Activated CD4-positive, alpha-beta T cell treated with anti-CD3 and anti-CD28 coated beads, Interleukin-2, amount 10 ng/mL, durations not matched to agents 7 days and 5 days (primary cell): ENCODE measurements around the gene PNPLA5. TPM values are rescaled to one million over a fixed set of nuclear protein-coding genes. Genes with fewer than 3 reads are reported as not detected.

Source experiments
- CTCF ChIA-PET: fragments of 350-600 bp; sonication (Branson Sonifier 250); formaldehyde crosslinking; loops from one replicate; lab custom pipeline; 2021; ENCODE audit warnings: antibody characterized with exemption; lab: Charles Lee
- POLR2A ChIA-PET: fragments of 350-600 bp; sonication (Branson Sonifier 250); formaldehyde crosslinking; loops from one replicate; lab custom pipeline; 2021; ENCODE audit warnings: antibody characterized with exemption; lab: Charles Lee
- DNase-seq: peaks from one replicate; pipeline ENCODE4 v3.0.0-alpha.2; 2020
- H3K27ac Mint-ChIP-seq: one replicate; pipeline ENCODE4 v1.8.0; 2021; ENCODE audit warnings: mild to moderate bottlenecking, moderate library complexity, mixed read lengths
- H3K27me3 Mint-ChIP-seq: one replicate; pipeline ENCODE4 v1.8.0; 2021; ENCODE audit warnings: mixed read lengths
- H3K36me3 Mint-ChIP-seq: one replicate; pipeline ENCODE4 v1.8.0; 2021; ENCODE audit warnings: low read depth, mixed read lengths
- H3K4me1 Mint-ChIP-seq: one replicate; pipeline ENCODE4 v1.8.0; 2021; ENCODE audit warnings: mixed read lengths
- H3K4me3 Mint-ChIP-seq: one replicate; pipeline ENCODE4 v1.8.0; 2021; ENCODE audit warnings: mild to moderate bottlenecking, moderate library complexity, mixed read lengths
- H3K9me3 Mint-ChIP-seq: one replicate; pipeline ENCODE4 v1.8.0; 2021; ENCODE audit warnings: mixed read lengths
- total RNA-seq, 2 experiments: library from RNA; stranded (reverse); gene quantifications; one replicate each; pipeline ENCODE4 v1.2.3, GENCODE V29; 2021

The PNPLA5 gene
- total RNA-seq, result not detected

- Mint-ChIP-seq H3K27ac (no peak within 1 kb of the TSS), H3K4me1 (no peaks in the 10 kb centered on the region), H3K4me3 (no peak within 1 kb of the TSS), H3K27me3 (peaks cover 34% of the 10 kb centered on the region), H3K9me3 (no peaks in the 10 kb centered on the region), H3K36me3 (no peaks in the 10 kb centered on the region)
- no peak for DNase-seq
- POLR2A ChIA-PET, result no interaction called here
- CTCF ChIA-PET, result no interaction called here
Measured at GRCh38 chr22:43891360-43892182, at the start of gene PNPLA5. TSS of gene PNPLA5 (minus strand) at chr22:43892013. CDS start at chr22:43891880, 133 bp downstream.

- CTCF ChIA-PET, result interaction anchor here (0.7 to 1.0 kb wide), 2 partner anchors 58 to 334 kb away, joined by 3 read pairs; no protein-coding TSS in a partner anchor
- H3K4me3 Mint-ChIP-seq, result no peak overlapping the region
Measured at GRCh38 chr22:43941449-43941848, 49.6 kb upstream of the PNPLA5 start.

GRCh38 chr22:43931771-43932170 lies 40.0 kb upstream of the PNPLA5 start:
- CTCF ChIA-PET, result no interaction called here
- no peaks in the 10 kb centered on the region for H3K36me3 Mint-ChIP-seq

More at GRCh38 chr22:43941449-43941848, 49.6 kb upstream of the PNPLA5 start:
- Mint-ChIP-seq H3K9me3 (no peaks in the 10 kb centered on the region), H3K27ac (no peak overlapping the region), H3K27me3 (peaks cover 6% of the 10 kb centered on the region), H3K36me3 (no peaks in the 10 kb centered on the region), H3K4me1 (no peaks in the 10 kb centered on the region)
- POLR2A ChIA-PET, result no interaction called here
- DNase-seq, result no peak

GRCh38 chr22:43928908-43929307 lies 37.1 kb upstream of the PNPLA5 start:
- no peaks in the 10 kb centered on the region for H3K4me1 Mint-ChIP-seq
- no peak overlapping the region for H3K4me3 Mint-ChIP-seq
- ChIA-PET POLR2A (no interaction called here), CTCF (no interaction called here)
- no peak overlapping the region for H3K27ac Mint-ChIP-seq
- H3K9me3 Mint-ChIP-seq, result no peaks in the 10 kb centered on the region
- no peaks in the 10 kb centered on the region for H3K36me3 Mint-ChIP-seq
- H3K27me3 Mint-ChIP-seq, result peaks cover 17% of the 10 kb centered on the region
- no peak for DNase-seq

More at GRCh38 chr22:43931771-43932170, 40.0 kb upstream of the PNPLA5 start:
- POLR2A ChIA-PET, result no interaction called here
- Mint-ChIP-seq H3K4me3 (no peak overlapping the region), H3K27ac (no peak overlapping the region), H3K4me1 (no peaks in the 10 kb centered on the region), H3K27me3 (peaks cover 6% of the 10 kb centered on the region), H3K9me3 (no peaks in the 10 kb centered on the region)
- no peak for DNase-seq

- CTCF ChIA-PET, result no interaction called here
Measured at GRCh38 chr22:43928468-43928867, 36.7 kb upstream of the PNPLA5 start.

GRCh38 chr22:43926349-43926710 lies 34.5 kb upstream of the PNPLA5 start:
- DNase-seq, result no peak
- Mint-ChIP-seq H3K27me3 (peaks cover 20% of the 10 kb centered on the region), H3K9me3 (no peaks in the 10 kb centered on the region), H3K27ac (no peak overlapping the region), H3K36me3 (no peaks in the 10 kb centered on the region), H3K4me1 (peaks cover 4% of the 10 kb centered on the region), H3K4me3 (no peak overlapping the region)
- CTCF ChIA-PET, result no interaction called here
- POLR2A ChIA-PET, result no interaction called here

More at GRCh38 chr22:43928468-43928867, 36.7 kb upstream of the PNPLA5 start:
- POLR2A ChIA-PET, result no interaction called here
- no peak for DNase-seq
- peaks cover 17% of the 10 kb centered on the region for H3K27me3 Mint-ChIP-seq
- no peaks in the 10 kb centered on the region for H3K9me3 Mint-ChIP-seq
- no peaks in the 10 kb centered on the region for H3K4me1 Mint-ChIP-seq
- H3K27ac Mint-ChIP-seq, result no peak overlapping the region
- no peak overlapping the region for H3K4me3 Mint-ChIP-seq
- no peaks in the 10 kb centered on the region for H3K36me3 Mint-ChIP-seq

GRCh38 chr22:43925433-43926348 lies 33.9 kb upstream of the PNPLA5 start:
- CTCF ChIA-PET, result no interaction called here
- Mint-ChIP-seq H3K27me3 (peaks cover 24% of the 10 kb centered on the region), H3K4me3 (peak overlapping the region; percentile 20), H3K36me3 (no peaks in the 10 kb centered on the region), H3K27ac (no peak overlapping the region), H3K4me1 (peaks cover 4% of the 10 kb centered on the region), H3K9me3 (no peaks in the 10 kb centered on the region)
- no peak for DNase-seq
- POLR2A ChIA-PET, result no interaction called here

GRCh38 chr22:43924877-43925276 lies 33.1 kb upstream of the PNPLA5 start:
- H3K27ac Mint-ChIP-seq, result no peak overlapping the region
- no peak for DNase-seq
- peaks cover 25% of the 10 kb centered on the region for H3K27me3 Mint-ChIP-seq
- H3K9me3 Mint-ChIP-seq, result no peaks in the 10 kb centered on the region
- H3K4me1 Mint-ChIP-seq, result peaks cover 4% of the 10 kb centered on the region
- POLR2A ChIA-PET, result no interaction called here
- no peaks in the 10 kb centered on the region for H3K36me3 Mint-ChIP-seq
- CTCF ChIA-PET, result interaction anchor here (0.7 kb wide), 1 partner anchor 43 kb away, joined by 3 read pairs; no protein-coding TSS in a partner anchor
- H3K4me3 Mint-ChIP-seq, result peak overlapping the region; percentile 38

GRCh38 chr22:43923631-43924464 lies 32.0 kb upstream of the PNPLA5 start, which contains the start of gene PNPLA3:
TSS of gene PNPLA3 (plus strand) at chr22:43923805. CDS start at chr22:43923912, 107 bp downstream.
- CTCF ChIA-PET, result interaction anchor here (0.7 kb wide), 1 partner anchor 44 kb away, joined by 3 read pairs; no protein-coding TSS in a partner anchor
- H3K27me3 Mint-ChIP-seq, result peaks cover 25% of the 10 kb centered on the region
- POLR2A ChIA-PET, result no interaction called here
- H3K4me3 Mint-ChIP-seq, result peak within 1 kb of the TSS; percentile 69
- no peaks in the 10 kb centered on the region for H3K9me3 Mint-ChIP-seq
- H3K36me3 Mint-ChIP-seq, result no peaks in the 10 kb centered on the region
- H3K27ac Mint-ChIP-seq, result peak within 1 kb of the TSS; percentile 63
- DNase-seq, result peak; percentile 78
- H3K4me1 Mint-ChIP-seq, result peaks cover 4% of the 10 kb centered on the region

- H3K27ac Mint-ChIP-seq, result peak overlapping the region; percentile 63
- peaks cover 4% of the 10 kb centered on the region for H3K4me1 Mint-ChIP-seq
- H3K9me3 Mint-ChIP-seq, result no peaks in the 10 kb centered on the region
- peak overlapping the region; percentile 69 for H3K4me3 Mint-ChIP-seq
- no peak for DNase-seq
- no peaks in the 10 kb centered on the region for H3K36me3 Mint-ChIP-seq
- peaks cover 23% of the 10 kb centered on the region for H3K27me3 Mint-ChIP-seq
- POLR2A ChIA-PET, result no interaction called here
- CTCF ChIA-PET, result no interaction called here
Measured at GRCh38 chr22:43923191-43923590, 31.4 kb upstream of the PNPLA5 start.

GRCh38 chr22:43922123-43922522 lies 30.3 kb upstream of the PNPLA5 start:
- Mint-ChIP-seq H3K27me3 (peaks cover 23% of the 10 kb centered on the region), H3K9me3 (no peaks in the 10 kb centered on the region), H3K4me1 (peaks cover 4% of the 10 kb centered on the region), H3K27ac (no peak overlapping the region), H3K4me3 (no peak overlapping the region), H3K36me3 (no peaks in the 10 kb centered on the region)
- POLR2A ChIA-PET, result no interaction called here
- DNase-seq, result no peak
- CTCF ChIA-PET, result interaction anchor here (0.9 kb wide), 1 partner anchor 11 kb away, joined by 3 read pairs; no protein-coding TSS in a partner anchor

- no peaks in the 10 kb centered on the region for H3K9me3 Mint-ChIP-seq
- no peak overlapping the region for H3K27ac Mint-ChIP-seq
- no peak overlapping the region for H3K4me3 Mint-ChIP-seq
- no peak for DNase-seq
- POLR2A ChIA-PET, result no interaction called here
- CTCF ChIA-PET, result interaction anchor here (0.9 kb wide), 1 partner anchor 11 kb away, joined by 3 read pairs; no protein-coding TSS in a partner anchor
- no peaks in the 10 kb centered on the region for H3K36me3 Mint-ChIP-seq
- peaks cover 23% of the 10 kb centered on the region for H3K27me3 Mint-ChIP-seq
- peaks cover 4% of the 10 kb centered on the region for H3K4me1 Mint-ChIP-seq
Measured at GRCh38 chr22:43921370-43921769, 29.6 kb upstream of the PNPLA5 start.
